ENCODE results near the gene FZD8. TPM values are rescaled to one million over a fixed set of nuclear protein-coding genes. Genes with fewer than 3 reads are reported as not detected.

FZD8 gene
- total and polyA plus RNA-seq, 2 of the 4 experiments (the other 2 are of a cell fraction), result 3.6 to 3.9 TPM

GRCh38 chr10:35594115-35595079 is 47.7 kb downstream of the FZD8 start (continued):
- no peak for TF ChIP-seq CTCF (conservative IDR thresholded peaks at IDR 0.05; ENCODE audit: low read depth, low read length)
- no peak for TF ChIP-seq CEBPB (IDR thresholded peaks at IDR 0.05; ENCODE audit: low read depth, low read length)

- Histone ChIP-seq H3K18ac (ENCODE audit: low read depth, low read length) (no peak overlapping the region), H3K79me1 (ENCODE audit: low read depth in 1 of 2, low read length in 2 of 2) (no peaks in the 10 kb centered on the region), H2AK9ac (replicated peaks; ENCODE audit: low read depth, low read length, poor library complexity) (no peak overlapping the region), H4K91ac (ENCODE audit: insufficient read depth, low read depth, low read length) (no peak overlapping the region), H3K36me3 (ENCODE audit: control insufficient read depth, insufficient read depth, low read length) (no peaks in the 10 kb centered on the region), H3K4me2 (ENCODE audit: low read depth, low read length) (no peak overlapping the region), H3K27ac (ENCODE audit: insufficient read depth, low read length) (no peak overlapping the region), H3K14ac (replicated peaks; ENCODE audit: low read depth, low read length) (no peak overlapping the region), H3K9ac (ENCODE audit: low read depth, low read length) (no peak overlapping the region), H4K5ac (ENCODE audit: low read depth, low read length) (no peak overlapping the region), H2BK15ac (ENCODE audit: low read depth, low read length) (no peak overlapping the region), H3K23ac (ENCODE audit: low read depth, low read length) (no peak overlapping the region), H3K9me1 (ENCODE audit: insufficient read depth, low read length) (no peaks in the 10 kb centered on the region), H2BK20ac (ENCODE audit: low read depth, low read length) (no peak overlapping the region), H2AK5ac (ENCODE audit: low read depth, low read length) (no peak overlapping the region), H3K27me3 (ENCODE audit: control insufficient read depth, insufficient read depth, low read length) (peaks cover 28% of the 10 kb centered on the region), H3K4me3 (ENCODE audit: insufficient read depth, low read depth, low read length) (no peak overlapping the region), H2BK5ac (ENCODE audit: low read depth, low read length, poor library complexity, severe bottlenecking) (no peak overlapping the region), H2AFZ (replicated peaks; ENCODE audit: low read length, poor library complexity) (no peak overlapping the region), H2BK120ac (ENCODE audit: low read depth, low read length) (no peak overlapping the region), H3K56ac (ENCODE audit: extremely low read depth, insufficient read depth, low read length) (no peak overlapping the region), H3K9me3 (ENCODE audit: control insufficient read depth, insufficient read depth, low read length) (peaks cover 9% of the 10 kb centered on the region), H4K8ac (ENCODE audit: low read depth in 2 of 2, low read length in 2 of 2) (no peak overlapping the region), H3K4ac (ENCODE audit: low read depth, low read length) (no peak overlapping the region), H3K4me1 (ENCODE audit: control insufficient read depth, insufficient read depth, low read length) (no peaks in the 10 kb centered on the region), H4K20me1 (ENCODE audit: insufficient read depth, low read length) (no peaks in the 10 kb centered on the region)
- DNase-seq, result no peak
- no peak for ATAC-seq (ENCODE audit: low read depth)
- dilution Hi-C loops (cut with HindIII; ENCODE audit: low sequenced_read_pairs, unreplicated experiment) (no loop called here), in situ Hi-C loops (cut with MboI; ENCODE audit: low sequenced_read_pairs) (no loop called here), intact Hi-C loops (cut with micrococcal nuclease) (loop anchor here (10.0 kb wide), 1 partner anchor 358 kb away; no protein-coding TSS in a partner anchor)
- no CpG with 5 or more reads among the region's 4 CpGs for WGBS, 2 experiments (ENCODE audit: extremely low coverage in 2 of 2, insufficient read length in 1 of 2)
- no peak for TF ChIP-seq CTCF (conservative IDR thresholded peaks at IDR 0.05; ENCODE audit: low read depth, low read length)
- TF ChIP-seq CHD1 (IDR thresholded peaks at IDR 0.05; ENCODE audit: low read depth, low read length), result no peak
- no peak for TF ChIP-seq POLR2A (IDR thresholded peaks at IDR 0.05; ENCODE audit: low read depth, low read length)
- POLR2A ChIA-PET (ENCODE audit: unreplicated experiment), result no interaction called here
- no TSS peak for BruUV-seq (replicated peaks)
- CTCF ChIA-PET, result no interaction called here
These were observed 49.7 kb downstream of the FZD8 start for GRCh38 chr10:35592441-35592840.
